ENCODE data around the gene IL19.
A peak's percentile ranks its signal among the peaks of the same experiment; 100 is the strongest.

IL19 gene

DNA sequence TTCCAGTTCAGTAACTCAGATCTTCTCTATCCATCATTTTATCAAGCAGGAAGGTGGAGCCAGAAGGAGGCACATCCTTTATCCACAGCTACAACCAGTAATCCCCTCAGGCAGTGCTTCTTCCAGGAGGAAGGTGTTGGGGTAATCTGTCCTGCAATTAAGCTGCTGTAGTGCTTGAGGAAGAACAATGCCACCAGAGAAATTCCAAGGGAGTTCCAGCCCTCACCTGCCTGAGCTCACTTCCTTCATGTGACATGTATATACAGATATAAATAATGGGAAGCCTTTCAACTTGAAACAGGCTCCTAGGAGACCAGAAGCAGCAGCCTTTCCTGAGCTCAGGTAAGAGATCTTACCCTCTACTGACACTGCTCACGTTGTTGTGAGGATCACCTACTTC lies 92.7 kb downstream of the IL19 start:
- no peak for DNase-seq (ENCODE audit: low read depth)

DNA sequence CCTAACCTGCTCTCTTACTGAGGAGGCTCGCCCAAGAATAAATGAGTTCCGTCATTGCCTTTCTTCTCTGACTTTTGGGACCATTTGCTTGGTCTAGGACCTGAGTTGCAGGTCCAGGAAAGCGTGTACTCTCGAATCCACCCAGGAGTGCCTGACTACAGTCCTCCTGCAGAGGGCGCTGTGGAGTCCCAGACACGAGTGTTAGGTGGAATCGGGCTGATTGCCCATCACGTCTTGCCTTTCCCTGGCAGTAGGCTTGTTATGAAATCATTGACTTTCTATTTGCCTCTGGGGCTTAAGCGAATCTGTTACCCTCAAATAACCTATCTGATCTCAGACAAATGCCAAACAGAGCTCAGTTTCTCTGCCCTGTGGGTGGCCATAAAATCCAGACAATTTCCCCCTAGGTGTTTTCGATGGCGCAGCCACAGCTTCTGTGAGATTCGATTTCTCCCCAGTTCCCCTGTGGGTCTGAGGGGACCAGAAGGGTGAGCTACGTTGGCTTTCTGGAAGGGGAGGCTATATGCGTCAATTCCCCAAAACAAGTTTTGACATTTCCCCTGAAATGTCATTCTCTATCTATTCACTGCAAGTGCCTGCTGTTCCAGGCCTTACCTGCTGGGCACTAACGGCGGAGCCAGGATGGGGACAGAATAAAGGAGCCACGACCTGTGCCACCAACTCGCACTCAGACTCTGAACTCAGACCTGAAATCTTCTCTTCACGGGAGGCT lies 94.5 kb downstream of the IL19 start, which contains the start of gene IL20:
Gene IL20 (plus strand): TSS at position 685 of the 733 bp plus-strand sequence. CDS start 230 bp downstream, outside the sequence.
- DNase-seq (ENCODE audit: low read depth): peak; percentile 83

DNA sequence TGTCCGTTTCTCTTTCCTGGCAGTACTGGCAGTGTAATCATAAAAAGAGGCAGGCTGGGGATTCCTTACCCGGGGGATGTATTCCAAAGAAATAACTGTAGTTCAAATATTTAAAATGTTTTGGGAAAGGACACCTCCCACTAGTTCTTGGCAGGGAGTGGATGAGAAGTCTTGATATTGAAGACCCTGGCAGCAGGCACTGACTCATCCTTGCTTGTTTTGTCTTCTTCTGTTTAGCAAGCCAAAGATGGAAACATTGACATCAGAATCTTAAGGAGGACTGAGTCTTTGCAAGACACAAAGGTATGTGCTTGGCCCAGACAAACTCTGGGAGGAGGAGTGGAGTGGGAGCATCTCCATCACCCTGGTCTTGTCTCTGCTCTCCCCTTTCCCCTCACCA lies 95.5 kb downstream of the IL19 start:
- no peak for DNase-seq (ENCODE audit: low read depth)

DNA sequence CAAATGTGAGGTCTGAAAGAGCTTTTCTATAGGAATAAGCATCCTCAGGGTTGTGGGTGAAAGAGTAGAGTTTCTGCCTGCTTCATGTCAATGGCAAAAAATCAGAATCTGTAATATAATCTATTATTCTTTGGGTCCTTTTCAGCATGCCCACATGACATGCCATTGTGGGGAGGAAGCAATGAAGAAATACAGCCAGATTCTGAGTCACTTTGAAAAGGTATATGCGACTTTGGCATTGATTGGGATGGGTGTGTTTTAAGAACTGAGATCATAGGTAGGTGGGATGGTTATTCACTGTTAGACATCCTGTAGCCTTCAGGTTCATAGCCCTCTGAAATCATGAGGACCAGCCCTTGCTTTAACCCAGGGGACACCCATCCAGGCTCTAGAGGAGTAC lies 96.7 kb downstream of the IL19 start:
- DNase-seq (ENCODE audit: low read depth): no peak

DNA sequence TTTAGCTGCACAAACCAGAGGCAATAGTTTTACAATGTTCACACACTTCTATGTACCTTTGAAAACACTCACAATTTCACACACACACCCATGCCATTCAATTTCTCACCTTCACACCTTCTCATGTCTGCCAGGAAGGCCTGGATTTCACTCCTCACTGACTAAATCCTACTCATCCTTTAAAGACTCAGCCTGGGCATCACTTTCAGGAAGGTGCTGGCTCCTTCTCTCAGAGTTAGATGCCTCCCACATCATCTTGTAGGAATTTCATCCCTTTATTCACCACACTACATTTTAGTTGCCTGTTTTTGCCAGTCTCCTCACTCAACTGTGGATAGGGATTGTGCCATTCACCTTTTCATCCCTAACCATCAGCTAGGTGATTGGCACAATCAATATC lies 97.1 kb downstream of the IL19 start:
- DNase-seq (ENCODE audit: low read depth): no peak

DNA sequence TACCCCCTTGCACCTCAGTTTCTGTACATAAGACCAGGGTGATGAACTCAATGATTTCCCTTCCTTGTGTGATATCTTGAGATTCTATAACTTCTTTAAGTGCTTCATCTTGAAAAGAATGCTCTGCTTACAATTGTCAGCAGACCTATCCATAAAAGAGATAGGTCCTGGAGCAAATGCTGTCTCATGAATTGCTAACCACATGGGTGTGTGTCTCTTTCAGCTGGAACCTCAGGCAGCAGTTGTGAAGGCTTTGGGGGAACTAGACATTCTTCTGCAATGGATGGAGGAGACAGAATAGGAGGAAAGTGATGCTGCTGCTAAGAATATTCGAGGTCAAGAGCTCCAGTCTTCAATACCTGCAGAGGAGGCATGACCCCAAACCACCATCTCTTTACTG lies 97.7 kb downstream of the IL19 start:
- DNase-seq (ENCODE audit: low read depth): no peak

DNA sequence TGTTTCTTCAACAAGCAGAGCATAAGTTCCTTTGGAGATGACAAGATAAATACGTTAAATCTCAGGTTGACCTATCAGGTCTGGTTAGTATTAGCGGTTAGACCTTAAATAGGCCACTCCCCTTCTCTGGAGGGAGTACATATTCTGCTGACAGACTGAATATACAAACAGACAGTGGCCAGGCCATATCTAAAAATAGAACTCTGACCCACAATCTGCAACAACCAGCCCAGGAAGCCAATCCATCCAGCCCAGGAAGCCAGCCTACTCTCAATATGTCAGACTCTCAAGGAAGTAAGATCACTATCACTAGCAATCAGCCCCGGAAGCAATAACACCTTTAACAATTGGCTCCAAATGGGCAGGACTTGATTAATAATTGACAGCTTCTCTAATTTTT lies 101.6 kb downstream of the IL19 start:
- DNase-seq (ENCODE audit: low read depth): no peak

DNA sequence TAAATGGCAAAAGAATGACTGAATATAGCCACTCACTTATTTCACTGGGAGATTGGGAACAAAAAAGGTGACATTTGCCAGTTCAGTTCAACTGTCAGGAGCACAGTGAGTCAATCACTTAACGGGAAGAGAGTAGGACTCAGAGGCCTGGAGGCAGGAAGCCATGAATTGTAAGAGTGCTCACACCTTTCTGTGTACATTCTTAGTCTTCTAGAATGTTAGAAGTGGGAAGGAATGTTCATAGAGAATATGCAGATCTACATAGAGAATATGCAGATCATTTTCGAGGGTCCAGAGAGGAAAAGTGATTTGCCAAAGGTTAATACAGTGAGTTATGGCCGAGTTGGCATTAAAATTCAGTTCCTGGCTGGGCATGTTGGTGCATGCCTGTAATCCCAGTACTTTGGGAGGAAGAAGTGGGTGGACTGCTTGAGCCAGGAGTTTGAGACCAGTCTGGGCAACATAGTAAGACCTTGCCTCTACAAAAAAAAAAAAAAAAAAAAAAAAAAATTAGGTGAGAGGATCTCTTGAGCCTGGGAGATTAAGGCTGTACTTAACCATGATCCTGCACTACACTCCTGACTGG lies 103.1 kb downstream of the IL19 start:
- DNase-seq (ENCODE audit: low read depth): no peak

DNA sequence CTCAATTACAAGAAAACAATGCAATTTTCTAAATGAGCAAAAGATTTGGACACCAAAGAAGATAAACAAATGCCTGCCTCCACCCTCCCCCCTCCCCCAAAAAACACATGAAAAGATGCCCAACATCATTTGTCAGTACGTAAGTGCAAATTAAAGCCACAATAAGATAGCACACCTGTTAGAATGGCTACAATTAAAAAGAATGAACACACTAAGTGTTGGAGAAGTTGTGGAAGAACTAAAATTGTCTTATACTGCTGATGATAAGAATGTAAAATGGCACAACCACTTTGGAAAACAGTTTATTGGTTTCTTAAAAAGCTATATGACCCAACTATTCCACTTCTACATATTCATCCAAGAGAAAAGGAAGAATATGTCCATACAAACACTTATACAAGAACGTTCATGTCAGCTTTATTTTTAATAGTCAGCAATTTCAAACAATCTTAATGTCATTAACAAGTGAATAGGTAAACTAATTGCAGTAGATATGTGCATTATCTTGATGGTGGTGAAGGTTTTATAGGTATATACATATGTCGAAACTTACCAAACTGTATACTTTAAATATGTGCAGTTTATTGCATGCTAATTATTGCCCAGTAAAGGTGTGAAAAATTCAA lies 105.3 kb downstream of the IL19 start:
- DNase-seq (ENCODE audit: low read depth): no peak

DNA sequence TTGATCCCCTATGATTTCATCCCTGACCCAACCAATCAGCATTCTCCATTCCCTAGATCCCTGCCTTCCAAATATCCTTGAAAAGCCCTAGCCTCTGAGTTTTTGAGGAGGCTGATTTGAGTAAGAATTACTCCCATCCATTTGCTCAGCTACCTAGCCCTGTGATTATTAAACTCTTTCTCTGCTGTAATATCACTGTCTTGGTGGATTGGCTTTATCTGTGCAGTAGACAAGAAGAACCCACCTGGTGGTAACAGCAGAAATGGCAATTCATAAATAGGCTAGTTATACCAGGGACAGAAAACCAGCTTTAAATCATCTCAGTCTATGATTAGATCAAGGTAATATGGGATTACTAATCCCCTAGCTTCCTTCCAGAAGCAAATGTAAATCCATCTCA lies 107.9 kb downstream of the IL19 start:
- no peak for DNase-seq (ENCODE audit: low read depth)

DNA sequence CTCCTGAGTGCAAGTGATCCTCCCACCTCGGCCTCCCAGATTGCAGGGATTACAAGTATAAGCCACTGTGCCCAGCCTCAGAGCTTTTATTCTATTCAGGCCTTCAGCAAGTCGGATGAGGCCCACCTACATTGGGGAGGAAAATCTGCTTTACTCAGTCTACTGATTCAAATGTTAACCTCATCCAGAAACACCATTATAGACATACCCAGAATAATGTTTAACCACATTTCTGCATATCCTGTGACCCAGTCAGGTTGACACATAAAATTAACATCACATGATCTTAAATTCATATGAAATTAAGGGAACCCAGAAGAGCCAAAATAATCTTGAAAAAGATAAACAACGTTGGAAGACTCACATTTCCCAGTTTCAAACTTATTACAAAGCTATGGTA lies 109.7 kb downstream of the IL19 start:
- DNase-seq (ENCODE audit: low read depth): no peak

DNA sequence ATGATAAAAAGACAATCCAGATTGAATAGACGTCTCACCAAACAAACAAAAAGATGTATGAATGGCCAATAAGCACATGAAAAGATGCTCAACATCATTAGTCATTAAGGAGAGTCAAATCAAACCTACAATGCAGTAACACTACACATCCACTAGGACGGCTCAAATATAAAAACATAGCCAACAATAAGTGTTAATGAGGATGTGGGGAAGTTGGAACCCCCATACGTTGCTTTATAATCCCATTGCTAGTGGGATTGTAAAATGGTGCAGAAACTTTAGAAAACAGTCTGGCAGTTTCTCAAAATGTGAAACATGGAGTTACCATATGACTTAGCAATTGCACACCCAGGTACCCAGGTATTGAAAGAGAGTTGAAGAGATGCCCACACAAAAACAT lies 112.0 kb downstream of the IL19 start:
- DNase-seq (ENCODE audit: low read depth): no peak

DNA sequence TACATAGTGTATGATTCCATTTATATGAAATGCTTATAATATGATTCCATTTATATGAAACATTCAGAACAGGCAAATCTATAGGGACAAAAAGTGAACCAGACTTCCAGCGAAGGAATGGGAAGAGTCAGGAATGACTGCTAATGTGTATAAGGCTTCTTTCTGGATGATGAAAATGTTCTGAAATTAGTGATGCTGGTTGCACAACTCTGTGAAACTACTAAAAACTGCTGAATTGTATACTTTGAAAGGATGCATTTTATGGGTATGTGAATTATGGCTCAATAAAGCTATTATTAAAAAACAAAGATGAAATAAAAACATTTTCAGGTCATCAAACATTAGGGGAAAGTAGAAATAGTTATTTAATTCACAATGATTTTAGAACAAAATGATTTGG lies 112.6 kb downstream of the IL19 start:
- DNase-seq (ENCODE audit: low read depth): no peak

DNA sequence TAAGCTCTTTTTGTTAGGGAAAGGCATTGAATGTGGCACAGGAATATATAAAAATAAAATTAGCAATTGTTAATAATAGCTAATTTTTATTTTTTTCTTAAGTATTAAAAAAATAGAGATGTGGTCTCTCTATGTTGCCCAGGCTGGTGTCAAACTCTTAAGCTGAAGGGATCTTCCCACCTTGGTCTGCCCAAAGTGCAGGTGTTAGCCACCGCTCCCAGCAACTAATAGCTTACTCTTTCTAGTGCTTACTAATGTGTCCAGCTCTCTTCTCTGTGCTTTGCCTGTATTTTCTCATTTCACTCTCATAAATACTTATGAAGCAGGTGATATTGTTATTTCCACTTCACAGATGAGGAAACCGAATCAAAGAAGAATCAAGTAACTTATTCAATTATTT lies 113.3 kb downstream of the IL19 start:
- DNase-seq (ENCODE audit: low read depth): no peak

DNA sequence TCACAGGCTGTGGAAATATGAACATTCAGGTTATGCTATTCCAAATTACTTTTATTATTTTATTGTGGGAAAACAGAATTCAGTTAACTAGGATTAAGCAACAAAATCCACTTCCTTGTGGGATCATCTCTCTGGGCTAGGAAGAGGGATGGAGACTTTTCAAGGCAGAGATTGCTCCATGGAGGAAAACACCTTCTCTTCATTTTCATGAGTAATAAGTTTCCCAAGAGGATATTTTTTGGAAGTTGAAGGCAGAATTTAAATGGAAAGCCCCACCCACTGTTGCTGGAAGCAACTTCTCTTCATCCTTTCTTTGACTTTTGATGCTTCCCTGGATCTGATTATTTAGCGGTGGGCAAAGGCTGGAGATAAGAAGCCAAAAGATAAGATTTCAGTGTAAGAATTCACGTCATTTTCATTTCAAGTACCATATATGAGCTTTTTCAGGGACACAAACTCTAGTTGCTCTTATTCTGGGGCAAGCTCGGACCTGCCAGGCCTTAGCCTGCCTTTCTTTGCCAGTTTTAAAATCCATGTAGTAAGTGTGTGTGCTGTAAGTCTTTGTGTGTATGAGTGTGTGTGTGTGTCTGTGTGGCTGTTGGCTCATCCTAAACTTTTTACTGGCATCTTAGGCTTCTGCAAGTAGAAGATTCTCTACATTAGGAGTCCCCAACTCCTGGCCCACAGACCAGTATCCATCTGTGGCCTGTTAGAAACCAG lies 114.9 kb downstream of the IL19 start:
- DNase-seq (ENCODE audit: low read depth): no peak

DNA sequence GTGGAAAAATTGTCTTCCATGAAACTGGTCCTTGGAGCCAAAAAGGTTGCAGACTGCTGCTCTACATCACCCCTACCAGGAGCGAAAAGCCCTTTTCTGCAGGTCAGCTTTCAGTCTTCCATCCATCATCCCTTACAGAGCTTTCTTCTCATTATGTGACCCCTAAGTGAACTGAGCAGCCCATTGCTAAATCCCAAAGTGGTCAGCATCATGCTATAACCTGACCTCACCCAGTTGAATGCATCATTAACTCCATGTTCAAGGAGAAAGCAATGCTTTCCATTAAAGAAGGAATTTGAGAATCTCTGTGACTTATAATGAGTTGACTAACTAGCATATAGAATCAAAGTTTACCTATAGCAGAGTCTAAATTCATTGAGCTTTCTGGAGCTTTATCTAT lies 116.3 kb downstream of the IL19 start:
- no peak for DNase-seq (ENCODE audit: low read depth)

DNA sequence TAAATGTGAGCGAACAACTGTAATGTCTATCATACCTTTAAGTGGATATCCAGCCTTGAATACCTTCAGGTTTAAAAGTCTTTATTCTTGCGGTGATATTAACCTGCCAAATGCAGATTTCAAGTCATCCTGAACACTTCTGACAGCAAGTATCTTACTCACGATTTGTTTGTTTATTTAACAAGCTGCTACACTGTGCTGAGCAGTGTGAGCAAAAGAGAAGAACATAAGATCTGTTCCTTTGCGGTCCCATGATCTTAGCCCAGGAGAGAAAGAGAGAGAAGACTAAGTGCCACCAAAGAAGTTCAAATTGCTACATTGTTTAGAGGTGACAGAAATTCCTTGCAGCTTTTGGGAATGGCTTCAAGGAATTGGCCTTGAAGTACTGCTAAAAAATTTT lies 117.1 kb downstream of the IL19 start:
- no peak for DNase-seq (ENCODE audit: low read depth)

DNA sequence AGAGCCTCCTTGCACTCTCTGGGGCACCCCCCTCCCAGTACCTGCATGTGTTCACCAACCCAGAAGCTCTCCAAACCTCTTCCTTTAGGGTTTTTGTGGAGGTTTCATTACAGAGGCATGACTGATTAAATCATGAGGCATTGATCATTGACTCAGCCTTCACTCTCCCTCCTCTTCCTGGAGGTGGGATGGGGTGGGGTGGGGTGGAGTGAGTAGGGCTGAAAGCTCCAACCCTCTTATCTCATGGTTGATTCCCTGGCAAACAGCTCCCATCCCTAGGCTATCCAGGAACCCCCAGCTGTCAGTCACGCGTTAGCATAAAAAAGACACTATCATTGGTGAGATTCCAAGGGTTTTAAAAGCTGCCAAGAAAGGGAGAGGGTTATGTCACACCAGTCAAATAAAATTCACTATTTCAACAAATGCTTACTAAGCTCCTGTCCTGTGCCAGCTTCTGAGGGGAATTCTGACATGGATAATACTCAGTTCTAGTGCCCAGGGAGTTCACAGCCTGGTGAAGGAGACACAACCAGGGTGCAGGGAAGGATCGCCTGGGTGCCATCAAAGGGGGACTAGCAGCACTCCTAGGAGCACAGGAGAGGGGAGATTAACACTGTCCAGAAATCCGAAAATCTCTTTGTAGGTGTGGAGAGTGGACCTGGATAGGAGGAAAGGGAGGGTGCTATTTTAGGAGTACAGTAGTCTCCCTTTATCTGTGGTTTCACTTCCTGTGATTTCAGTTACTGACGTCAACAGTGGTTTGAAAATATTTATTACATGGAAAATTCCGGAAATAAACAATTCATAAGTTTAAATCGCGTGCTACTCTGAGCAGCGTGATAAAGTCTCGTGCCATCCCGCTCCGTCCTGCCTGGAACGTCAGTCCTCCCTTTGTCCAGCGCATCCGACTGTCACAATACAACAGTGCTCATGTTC lies 119.8 kb downstream of the IL19 start:
- DNase-seq (ENCODE audit: low read depth): no peak

DNA sequence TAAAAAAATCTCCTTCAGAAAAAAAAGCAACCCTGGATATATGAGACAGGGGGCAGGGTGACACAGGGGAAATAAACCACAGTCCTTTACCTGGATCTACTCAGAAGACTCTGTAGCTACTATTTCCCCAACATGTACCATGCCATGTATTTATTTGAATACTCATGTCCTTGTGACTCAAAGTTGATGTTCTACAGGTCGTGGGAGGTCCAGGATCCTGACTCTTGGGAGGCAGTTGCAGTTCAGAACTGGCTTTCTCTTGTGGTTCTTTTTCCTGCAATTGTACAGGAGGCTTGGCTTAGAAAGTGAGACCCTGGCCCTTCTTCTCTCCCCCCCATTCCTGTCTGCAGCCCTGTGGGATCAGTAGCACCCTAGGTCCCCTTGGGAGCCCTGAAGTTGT lies 120.8 kb downstream of the IL19 start:
- DNase-seq (ENCODE audit: low read depth): no peak
